ENCODE measurements around the gene RECQL5.
"Not testable (repeated sequence)": the region's sequence is repeated elsewhere in the genome, so short reads cannot be mapped to it uniquely, and the experiment has no call there.

Gene RECQL5

DNA sequence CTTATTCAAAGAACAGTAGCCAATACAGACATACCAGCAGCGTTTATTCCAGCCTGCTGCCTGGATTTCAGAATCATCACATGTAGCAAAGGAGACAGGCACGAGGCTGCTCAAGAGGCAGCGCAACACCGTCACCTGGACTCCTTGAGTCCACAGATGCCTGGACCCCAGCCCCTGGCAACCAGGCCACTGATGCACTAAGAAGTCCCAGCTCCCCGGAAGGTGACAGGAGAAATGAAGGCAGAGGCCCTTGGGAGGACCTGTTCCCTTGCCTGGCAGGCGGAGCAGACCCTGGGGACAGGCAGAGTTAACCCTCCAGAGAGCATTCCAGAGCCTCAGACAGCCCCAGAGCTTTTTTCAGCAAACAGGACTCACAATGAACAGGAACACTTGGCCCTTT lies 17.3 kb downstream of the RECQL5 start:
- DNase-seq (ENCODE audit: low read depth in 4 of 4, low spot score in 1 of 4) = no peak

DNA sequence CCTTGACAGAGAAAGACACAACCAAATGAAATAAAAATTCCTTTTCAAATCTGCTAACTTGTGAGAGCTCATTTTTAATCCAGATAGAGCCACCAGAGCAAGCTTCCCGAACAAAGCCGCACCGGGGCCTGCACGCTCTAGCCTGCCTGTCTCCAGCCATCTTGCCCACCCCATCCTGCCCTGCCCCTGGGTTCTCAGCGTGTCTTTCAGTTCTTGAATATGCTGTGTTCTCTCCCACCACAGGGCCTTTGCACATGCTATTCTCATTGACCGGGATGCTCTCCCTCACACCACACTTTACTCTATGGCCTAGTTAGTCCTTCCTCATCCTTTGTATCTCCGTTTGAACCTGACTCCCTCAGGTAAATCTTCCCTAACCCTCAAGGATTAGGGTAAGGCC lies 19.0 kb downstream of the RECQL5 start:
- DNase-seq (ENCODE audit: low read depth in 4 of 4, low spot score in 1 of 4) = no peak

DNA sequence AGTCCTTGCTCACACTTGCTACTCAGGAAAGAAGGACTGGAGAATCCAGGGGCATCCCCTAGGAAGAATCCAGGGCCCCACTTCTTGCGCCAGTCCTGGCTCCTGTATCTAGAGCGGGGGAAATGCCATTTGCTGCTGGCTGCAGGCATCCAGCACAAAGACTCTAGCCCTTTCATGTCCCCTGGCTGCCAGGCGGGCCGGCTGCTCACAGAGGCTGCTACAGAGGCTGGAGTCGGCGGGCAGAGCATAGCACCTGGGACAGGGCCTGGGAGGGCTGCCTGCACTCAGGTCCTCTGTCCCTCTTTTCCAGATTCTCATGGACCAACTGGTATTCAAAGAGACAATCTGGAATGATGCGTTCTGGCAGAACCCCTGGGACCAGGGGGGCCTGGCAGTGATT lies 19.9 kb downstream of the RECQL5 start:
- no peak for DNase-seq (ENCODE audit: low read depth in 4 of 4, low spot score in 1 of 4)

DNA sequence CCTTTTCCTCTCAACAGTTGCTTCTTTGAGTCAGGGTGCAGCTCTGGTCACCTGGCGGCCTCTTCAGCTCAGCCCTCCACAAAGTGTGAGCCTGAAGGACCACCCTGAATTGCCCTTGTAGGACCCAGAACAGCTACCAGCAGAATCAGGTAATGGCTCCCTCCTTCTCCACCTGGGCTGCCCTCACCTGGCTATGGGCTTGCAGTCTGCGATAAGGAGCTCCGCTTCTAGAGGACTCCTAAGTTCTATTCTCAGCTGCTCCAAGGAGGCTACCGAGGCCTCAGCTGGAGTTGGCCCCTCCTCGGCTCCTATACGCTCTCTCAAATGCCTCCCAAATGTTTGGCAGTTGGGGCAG lies 20.3 kb downstream of the RECQL5 start:
- no peak for DNase-seq (ENCODE audit: low read depth in 4 of 4, low spot score in 1 of 4)

DNA sequence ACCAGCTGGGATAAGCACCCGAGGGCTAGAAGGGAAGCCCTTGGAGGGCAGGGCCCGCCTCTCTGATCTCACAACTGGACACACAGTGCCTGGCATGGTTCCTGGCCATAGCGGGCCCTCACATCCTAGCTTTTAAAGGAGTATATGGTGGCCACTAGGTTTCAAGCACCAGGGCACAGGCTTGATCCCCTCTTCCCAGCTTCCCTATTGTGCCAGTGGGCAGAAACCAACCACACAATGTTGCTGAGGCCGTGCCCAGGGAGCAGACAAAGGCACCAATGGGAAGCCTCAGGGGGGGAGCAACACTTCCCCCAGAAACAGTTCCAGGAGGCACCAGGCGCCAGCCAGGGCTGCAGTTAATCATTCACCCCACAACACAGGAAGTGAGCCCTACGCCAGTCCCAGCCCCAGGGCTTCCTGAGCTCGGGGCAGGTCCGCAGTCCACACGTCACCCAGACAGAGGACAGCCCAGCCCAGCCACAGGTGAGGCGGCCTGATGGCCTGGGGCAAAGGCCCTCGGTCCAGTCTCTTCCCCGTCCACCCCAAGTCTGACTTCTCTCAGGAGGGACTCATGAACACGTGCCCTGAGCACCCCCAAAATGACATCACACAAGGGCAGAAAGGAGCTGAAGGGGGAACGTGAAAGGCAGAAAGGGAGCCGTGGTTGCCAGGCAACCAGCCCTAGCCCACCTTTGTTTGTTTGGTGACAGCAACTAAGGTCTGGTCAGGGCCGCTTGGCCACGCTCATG lies 20.9 kb downstream of the RECQL5 start:
- no peak for DNase-seq (ENCODE audit: low read depth in 4 of 4, low spot score in 1 of 4)

DNA sequence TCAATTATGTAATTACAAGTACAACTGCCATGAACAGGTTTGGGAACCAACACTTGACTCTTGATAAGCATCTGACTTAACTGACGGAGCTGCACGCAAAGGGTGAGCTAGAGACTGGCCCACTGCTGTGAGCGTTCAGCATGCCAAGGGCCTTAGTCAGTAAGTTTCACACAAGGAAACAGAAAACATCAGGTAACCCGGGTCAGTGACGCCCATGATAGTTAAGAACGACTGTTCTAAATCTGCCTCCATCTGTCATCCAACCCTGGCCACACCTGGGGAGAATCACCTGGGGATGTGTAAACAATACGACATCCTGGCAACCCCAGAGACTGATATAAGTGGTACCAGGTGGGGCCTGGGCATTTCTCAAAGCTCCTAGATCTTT lies 21.5 kb downstream of the RECQL5 start:
- DNase-seq (ENCODE audit: low read depth in 4 of 4, low spot score in 1 of 4) = no peak

DNA sequence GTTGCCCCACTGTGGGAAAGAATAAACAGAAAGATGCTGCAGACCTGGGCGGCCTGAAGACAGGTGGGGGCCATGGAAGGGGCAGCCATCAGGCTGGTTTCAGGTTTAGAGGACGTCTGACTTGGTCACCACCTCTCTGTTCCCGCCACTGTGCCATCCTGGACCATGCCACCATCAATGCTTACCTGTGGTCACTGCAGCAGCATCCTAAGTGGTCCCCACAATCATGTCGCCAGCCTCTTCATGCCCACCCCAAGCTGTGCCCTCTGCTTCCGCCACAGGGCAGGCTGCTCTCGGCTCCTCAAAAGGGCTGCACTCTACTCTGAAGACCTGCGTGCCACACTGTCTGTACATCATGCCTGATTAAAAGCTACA lies 23.3 kb downstream of the RECQL5 start:
- DNase-seq (ENCODE audit: low read depth in 4 of 4, low spot score in 1 of 4) = no peak

DNA sequence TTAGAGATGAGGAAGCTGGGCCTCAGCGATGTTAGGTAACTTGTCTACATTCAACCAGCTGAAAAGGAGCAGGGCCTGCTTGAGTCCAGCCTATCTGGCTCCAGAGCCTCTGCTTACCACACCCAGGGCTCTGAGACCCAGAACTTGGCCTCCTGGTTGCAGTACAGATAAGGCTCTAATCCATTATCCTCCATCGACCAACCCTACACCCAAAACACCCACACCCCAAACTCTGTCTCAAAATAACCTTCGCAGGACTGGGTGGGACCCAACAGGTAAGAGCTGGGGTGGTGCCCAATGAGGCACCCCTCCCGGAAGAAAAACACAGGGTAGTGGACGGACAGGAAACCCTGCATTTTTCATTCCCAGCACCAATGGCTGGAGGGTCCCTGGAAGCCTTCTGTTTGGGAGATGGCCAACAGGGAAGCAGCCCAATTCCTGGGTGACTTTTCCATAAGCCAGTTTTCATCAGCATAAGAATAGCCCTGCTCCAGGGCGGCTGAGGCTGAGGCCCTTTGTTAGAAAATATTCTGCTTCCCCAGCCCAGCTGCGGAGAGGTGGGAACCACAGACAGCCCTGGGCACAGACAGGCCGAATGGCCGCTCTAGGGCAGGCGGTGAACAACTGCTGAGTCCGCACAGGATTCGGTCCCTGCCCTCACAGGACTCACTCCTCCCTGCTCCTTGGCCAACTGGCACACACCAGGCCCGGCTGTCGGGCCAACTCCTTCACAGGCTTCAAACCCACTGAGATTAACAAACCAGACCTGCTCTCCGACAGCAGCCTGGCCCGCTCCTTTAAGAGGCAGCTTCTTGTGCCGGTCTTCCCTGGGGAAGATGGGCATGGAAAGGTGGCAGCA lies 23.9 kb downstream of the RECQL5 start:
- DNase-seq (ENCODE audit: low read depth in 4 of 4, low spot score in 1 of 4) = no peak

DNA sequence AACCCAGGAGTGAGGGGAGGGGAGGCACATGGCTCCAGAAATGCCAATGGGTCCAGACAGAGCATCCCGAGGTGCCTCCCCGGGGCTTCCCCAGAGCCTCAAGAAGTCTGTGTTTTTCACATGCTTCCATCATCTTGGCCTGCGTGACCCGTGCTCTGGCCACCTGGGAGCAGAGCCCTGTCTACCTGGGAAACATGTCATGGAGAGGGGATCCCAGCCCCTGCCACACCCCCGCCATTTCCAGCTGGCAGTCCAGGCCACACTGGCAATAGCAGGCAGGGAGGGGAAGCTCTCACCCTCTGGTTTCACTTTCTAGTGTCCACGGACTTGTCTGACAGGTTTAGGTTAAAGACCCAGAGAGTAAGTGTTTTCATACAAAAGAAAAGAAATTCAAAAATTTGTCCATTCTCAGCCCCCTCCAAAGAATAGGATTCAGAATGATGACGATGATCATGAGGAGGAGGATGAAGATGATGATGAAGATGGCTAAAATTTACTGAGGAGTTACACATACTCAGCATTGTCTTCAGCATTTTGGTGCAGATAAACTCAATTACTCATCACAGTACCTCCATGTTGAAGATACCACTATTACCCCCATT lies 24.7 kb downstream of the RECQL5 start:
- DNase-seq (ENCODE audit: low read depth in 4 of 4, low spot score in 1 of 4) = no peak

DNA sequence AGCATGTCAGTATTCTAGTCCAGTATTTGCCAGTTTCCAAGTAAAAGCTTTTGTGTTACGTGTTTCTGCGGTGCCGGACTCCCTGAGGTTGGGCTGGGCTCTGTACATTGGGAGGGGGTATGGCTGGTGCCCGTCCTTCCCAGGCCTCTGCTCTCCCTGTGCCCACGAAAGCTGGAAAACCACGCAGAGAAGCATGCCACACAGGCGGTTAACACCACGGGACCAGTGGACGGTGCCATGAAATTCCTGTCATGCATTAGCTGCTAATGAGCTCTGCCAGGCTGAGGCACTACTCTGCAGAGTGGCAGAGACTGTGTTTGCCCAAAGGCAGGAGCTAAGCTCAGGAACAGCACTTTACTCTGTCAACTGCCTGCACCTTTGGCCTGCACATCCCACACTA lies 25.6 kb downstream of the RECQL5 start:
- DNase-seq (ENCODE audit: low read depth in 4 of 4, low spot score in 1 of 4) = no peak

DNA sequence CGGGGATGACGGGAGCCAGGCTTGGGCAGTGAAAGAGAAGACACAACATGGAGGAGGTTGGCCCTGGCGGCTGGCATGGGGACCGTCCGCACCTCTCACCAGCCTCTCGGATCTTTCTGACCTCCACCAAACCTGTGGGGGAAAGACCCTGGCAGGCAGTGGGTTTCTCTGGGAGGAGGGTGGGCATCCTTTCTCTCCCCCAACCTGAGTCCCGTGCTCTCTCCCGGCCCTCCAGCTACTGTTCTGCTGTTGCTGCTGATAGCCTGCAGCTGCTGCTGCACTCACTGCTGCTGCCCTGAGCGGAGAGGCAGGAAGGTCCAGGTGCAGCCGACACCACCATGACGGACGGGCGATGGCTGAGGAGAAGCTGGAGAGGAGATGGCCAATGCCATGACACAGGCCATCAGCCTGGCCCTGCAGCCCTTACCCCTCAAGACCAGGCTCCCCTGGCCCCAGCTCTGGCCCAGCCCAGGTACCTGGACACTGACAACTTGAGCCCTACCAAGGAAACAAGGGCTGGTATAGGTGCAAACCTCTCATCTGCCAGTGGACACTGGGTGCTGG lies 26.3 kb downstream of the RECQL5 start:
- DNase-seq (ENCODE audit: low read depth in 4 of 4, low spot score in 1 of 4) = no peak

DNA sequence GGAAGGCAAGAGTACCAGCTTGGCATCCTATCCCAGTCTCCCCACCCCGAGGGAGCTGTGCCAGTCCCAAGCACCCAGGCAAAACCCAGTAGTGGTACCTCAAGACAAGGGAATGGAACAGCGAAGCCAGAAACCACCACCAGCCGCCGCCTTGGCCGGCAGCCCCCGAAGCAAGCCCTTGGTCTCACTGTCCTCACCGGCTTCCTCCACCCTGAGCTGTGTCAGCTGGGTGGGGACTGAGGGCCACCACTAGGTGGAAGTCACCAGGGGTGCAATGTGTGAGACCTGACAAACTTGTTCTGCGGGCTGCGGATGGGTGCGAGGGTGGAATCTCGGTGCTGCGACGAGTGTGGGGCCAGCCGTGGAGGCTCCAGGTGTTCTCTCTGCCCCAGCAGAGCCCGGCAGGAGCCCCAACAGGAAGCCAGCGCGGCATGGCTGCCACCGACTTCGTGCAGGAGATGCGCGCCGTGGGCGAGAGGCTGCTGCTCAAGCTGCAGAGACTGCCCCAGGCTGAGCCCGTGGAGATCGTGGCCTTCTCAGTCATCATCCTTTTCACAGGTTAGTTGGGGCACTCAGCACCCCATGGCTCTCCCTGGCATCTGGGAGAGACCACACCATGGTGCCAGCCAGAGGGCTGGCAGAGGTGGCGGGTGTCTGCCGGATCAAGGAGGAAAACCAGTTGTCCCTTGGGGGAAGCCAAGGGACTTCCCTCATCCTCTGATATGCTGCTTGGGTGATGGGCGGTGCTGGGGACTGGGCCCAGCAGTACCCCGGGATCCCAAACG lies 27.0 kb downstream of the RECQL5 start:
- DNase-seq (ENCODE audit: low read depth in 4 of 4, low spot score in 1 of 4) = no peak

DNA sequence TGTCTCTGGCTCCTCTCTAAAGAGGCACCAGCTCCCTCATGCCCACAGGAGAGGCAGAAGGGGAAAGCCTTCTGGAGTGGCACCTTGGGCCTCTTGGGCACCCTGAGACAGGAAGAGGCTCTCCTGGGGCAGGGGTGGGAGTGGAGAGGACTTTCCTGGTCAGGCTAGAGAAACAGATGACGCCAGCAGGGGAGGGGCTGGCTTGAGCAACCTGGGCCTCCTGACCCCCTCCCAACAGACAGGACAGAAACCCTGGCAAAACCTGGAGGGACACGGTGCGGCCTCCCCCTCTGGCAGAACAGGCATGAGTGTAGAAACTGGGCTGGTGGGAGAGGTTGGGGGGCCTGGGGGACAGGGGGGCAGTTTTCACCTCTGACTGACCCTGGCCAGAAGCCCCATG lies 27.6 kb downstream of the RECQL5 start:
- no peak for DNase-seq (ENCODE audit: low read depth in 4 of 4, low spot score in 1 of 4)

DNA sequence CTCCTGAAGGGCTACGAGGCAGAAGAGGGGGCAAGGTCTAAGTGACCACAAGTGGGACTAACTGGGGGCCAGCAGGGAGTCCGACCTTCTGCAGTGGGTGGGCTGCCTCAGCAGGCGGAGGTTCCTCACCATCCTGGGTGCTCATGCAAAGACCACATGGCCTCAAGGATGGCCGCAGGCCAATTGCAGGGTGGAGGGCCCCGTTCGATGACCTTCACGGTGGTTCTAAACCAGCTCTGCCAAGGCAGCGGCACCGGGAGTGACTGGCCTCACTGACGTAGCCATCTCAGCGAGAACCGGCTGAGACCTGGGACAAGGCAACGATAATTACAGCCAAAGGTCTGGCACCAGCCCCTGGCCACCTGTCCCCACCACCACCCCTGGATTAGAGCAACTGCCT lies 28.1 kb downstream of the RECQL5 start:
- DNase-seq (ENCODE audit: low read depth in 4 of 4, low spot score in 1 of 4) = no peak

DNA sequence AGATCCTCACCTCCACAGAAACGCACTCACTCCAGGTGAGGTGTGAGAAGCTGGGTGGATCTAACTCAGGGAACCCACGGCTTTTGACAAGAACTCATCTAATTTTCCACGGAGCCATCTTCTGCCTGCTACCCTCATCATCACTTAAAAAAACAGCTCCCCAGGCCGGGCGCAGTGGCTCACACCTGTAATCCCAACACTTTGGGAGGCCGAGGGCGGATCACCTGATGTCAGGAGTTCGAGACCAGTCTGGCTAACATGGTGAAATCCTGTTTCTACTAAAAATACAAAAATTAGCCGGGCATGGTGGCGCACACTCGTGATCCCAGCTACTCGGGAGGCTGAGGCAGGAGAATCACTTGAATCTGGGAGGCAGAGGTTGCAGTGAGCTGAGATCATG lies 28.9 kb downstream of the RECQL5 start:
- DNase-seq (ENCODE audit: low read depth in 4 of 4, low spot score in 1 of 4) = not testable (repeated sequence)

DNA sequence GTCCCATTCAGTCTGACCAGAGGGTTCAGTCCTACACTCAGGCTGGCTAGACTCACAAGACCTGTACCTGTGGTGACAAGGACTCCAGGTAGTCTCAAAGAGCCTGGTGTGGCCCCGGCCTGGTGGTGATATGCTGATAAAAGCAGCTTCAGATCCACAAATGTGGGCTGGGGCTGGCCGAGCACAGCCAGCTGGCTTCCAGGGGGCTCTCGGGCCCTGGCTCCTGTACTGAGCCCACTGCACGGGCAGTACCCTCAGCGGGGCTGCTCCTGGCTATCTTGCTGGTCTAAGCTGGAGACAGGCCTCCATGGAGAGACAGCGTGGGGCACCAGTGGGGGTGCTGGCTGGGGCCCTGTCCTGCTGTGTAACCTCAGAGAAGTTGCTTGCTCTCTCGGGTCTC lies 29.4 kb downstream of the RECQL5 start:
- no peak for DNase-seq (ENCODE audit: low read depth in 4 of 4, low spot score in 1 of 4)

DNA sequence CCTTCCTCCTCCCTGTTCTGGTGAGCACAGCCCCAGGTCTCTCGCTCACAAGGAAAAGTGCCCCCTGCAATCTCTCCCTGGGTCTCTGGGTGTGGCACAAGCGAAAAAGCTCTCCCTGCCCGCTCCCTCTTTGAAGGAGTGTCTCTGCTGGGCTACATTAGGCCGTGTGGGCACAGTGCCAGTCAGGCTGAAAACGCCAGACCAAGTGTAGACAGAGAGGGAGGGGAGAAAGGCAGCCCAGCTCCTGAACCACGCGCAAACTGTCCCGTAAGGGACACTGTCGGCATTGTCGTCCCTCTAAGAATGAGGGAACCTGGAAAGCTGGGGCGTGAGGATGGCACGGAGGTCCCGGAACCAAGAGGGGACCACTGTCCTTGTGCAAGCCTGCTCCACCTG lies 29.8 kb downstream of the RECQL5 start:
- DNase-seq (ENCODE audit: low read depth in 4 of 4, low spot score in 1 of 4) = no peak

DNA sequence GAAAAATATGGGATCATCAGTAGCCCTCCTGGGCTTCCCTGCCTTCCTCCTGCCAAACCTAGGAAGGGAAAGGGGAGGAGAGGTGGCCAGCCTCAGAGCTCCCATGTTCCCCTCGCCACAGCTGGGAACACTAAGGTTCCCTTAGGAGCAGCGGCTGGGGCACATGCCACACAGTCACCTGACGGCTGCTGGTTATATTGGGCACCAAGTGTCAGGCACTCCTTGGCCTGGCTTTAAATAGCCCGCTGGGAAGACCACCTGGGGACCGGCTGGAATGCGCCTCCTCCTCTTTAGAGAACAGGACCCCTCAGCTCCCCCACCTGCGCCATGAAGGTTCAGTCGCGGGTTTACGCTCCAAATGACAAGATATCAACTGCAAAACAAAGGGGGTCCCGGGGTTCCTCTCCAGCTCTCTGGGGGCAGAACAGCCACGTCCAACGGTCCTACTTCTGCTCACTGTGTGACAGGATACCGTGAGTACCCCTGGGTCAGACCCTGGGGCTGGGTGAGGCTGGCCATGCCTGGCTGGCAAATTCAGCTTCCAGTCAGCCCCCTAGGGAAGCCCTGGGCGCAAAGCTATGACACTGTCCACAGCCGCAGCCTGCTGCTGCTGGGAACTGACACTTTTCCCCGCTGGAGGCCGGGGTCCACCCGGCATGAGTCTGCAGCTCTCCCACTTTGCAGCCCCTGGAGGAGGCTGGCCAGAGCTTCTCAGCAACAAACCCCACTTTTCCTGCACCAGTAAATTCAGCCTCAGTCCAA lies 30.4 kb downstream of the RECQL5 start:
- no peak for DNase-seq (ENCODE audit: low read depth in 4 of 4, low spot score in 1 of 4)

DNA sequence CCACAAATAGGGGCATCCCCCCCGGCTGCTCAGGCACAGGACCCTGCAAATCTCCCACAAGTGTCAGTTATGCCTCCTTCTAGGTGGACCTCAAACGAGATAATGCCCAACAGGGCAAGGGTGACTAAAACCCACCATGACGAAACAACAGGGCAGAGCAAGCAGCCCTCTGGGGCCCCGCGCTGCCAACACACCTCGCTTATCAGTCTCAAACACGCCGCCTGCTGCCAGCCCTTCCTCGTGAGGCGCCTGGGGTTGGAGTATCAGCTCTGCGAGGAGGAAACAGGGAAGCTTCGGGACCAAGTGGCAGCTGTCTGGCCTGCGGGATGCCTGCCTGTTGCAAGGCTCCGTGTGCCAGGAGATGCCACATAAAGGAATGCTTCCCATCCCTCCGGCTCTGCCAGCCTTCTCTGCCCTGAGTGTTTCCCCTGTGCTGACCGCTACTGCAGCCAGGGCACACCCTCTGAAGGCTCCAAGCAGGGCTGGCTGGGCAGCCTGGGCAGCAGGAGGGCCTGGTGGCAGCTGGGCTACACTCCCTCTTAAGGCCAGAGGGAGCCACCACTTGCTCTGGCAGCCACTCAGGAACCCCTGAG lies 31.2 kb downstream of the RECQL5 start:
- DNase-seq (ENCODE audit: low read depth in 4 of 4, low spot score in 1 of 4) = no peak
